H1 (cell line): Measurements from ENCODE around the gene CBY1. TPM values are rescaled to one million over a fixed set of nuclear protein-coding genes. Genes with fewer than 3 reads are reported as not detected.
A peak's percentile ranks its signal among the peaks of the same experiment; 100 is the strongest.

Experiments used
- CHD1 ChIP-seq: IDR thresholded peaks from 2 replicates; pipeline ENCODE4 v1.6.1; 2012; ENCODE audit warnings: low read depth, low read length, improper control_type of control experiment
- CTBP2 ChIP-seq: IDR thresholded peaks from 2 replicates; pipeline ENCODE4 v1.7.0; 2011; ENCODE audit warnings: borderline replicate concordance, mild to moderate bottlenecking, moderate library complexity, mixed read lengths, low read length; ENCODE audit not compliant: insufficient read depth, insufficient read length
- EGR1 ChIP-seq: IDR thresholded peaks from 2 replicates; pipeline ENCODE4 v1.6.1; 2011; ENCODE audit warnings: low read depth, low read length, borderline replicate concordance
- GABPA ChIP-seq: IDR thresholded peaks from 2 replicates; pipeline ENCODE4 v1.6.1; 2011; ENCODE audit warnings: mild to moderate bottlenecking, low read length, moderate library complexity, borderline replicate concordance; ENCODE audit not compliant: insufficient read depth
- HDAC6 ChIP-seq: IDR thresholded peaks from one replicate; pipeline ENCODE4 v1.7.1; 2012; ENCODE audit warnings: low read depth, mild to moderate bottlenecking, inconsistent platforms, low read length, moderate library complexity
- JUND ChIP-seq: IDR thresholded peaks from 2 replicates; pipeline ENCODE4 v1.6.1; 2011; ENCODE audit warnings: mild to moderate bottlenecking, improper control_type of control experiment, low read length
- KDM1A ChIP-seq: fragments of 200-600, 300-600 bp; sonication (generic); IDR thresholded peaks from 2 replicates; pipeline ENCODE4 v1.7.1; 2016; ENCODE audit warnings: mild to moderate bottlenecking, low read length, borderline replicate concordance
- KDM4A ChIP-seq: IDR thresholded peaks from one replicate; pipeline ENCODE4 v1.7.1; 2012; ENCODE audit warnings: low read depth, mild to moderate bottlenecking, moderate library complexity, low read length, inconsistent platforms; ENCODE audit not compliant: severe bottlenecking
- KDM5A ChIP-seq: fragments of 200-600 bp; IDR thresholded peaks from 2 replicates; pipeline ENCODE4 v1.7.1; 2012; ENCODE audit warnings: mild to moderate bottlenecking, low read length, inconsistent platforms, mixed read lengths
- MAFK ChIP-seq: IDR thresholded peaks from 2 replicates; pipeline ENCODE4 v1.6.1; 2012; ENCODE audit warnings: low read depth, mild to moderate bottlenecking, improper control_type of control experiment, low read length
- PHF8 ChIP-seq: fragments of 200-600 bp; sonication (generic); conservative IDR thresholded peaks from 2 replicates; pipeline ENCODE4 v1.7.1; 2012; ENCODE audit warnings: low read depth, mild to moderate bottlenecking, inconsistent platforms, low read length, moderate library complexity
- SIX5 ChIP-seq: IDR thresholded peaks from 2 replicates; pipeline ENCODE4 v1.6.1; 2011; ENCODE audit warnings: mild to moderate bottlenecking, low read depth, low read length
- SP2 ChIP-seq: IDR thresholded peaks from 2 replicates; pipeline ENCODE4 v1.6.1; 2012; ENCODE audit warnings: mild to moderate bottlenecking, low read length, inconsistent platforms
- SRF ChIP-seq: IDR thresholded peaks from 2 replicates; pipeline ENCODE4 v1.6.1; 2011; ENCODE audit warnings: mild to moderate bottlenecking, low read depth, low read length, moderate library complexity
- TAF1 ChIP-seq: IDR thresholded peaks from 2 replicates; pipeline ENCODE4 v1.6.1; 2011; ENCODE audit warnings: mild to moderate bottlenecking, low read depth, low read length
- TAF7 ChIP-seq: optimal IDR thresholded peaks from 2 replicates; pipeline ENCODE3; 2011; ENCODE audit warnings: low read depth, mild to moderate bottlenecking, inconsistent platforms, low read length, moderate library complexity, borderline replicate concordance
- YY1 ChIP-seq: IDR thresholded peaks from 2 replicates; pipeline ENCODE4 v1.6.1; 2011; ENCODE audit warnings: low read depth, mild to moderate bottlenecking, low read length
- polyA plus RNA-seq, 7 experiments: library from polyadenylated mRNA; depleted of rRNA in 3 of 7; stranded (reverse) in 5 of 7; unstranded in 2 of 7; fragments of >200 nt in 5 of 7; fragments of 200-250 nt in 2 of 7; gene quantifications; 1 replicate in 5 of 7; 2 replicates in 1 of 7; 4 replicates in 1 of 7; pipeline versions ENCODE4 v1.2.1 to v1.2.3, GENCODE V29; 2011 to 2013; ENCODE audit warnings: missing spikeins in 2 of 7, mixed read lengths in 2 of 7
- total RNA-seq: library from RNA; stranded (reverse); fragmentation: NEBNext Ultra II Directional; extraction: Animal tissue kit (Norgen Biotek cat#: 25700); gene quantifications from 2 replicates; pipeline ENCODE4 v1.2.1, GENCODE V29; 2021
- TF ChIP-seq, protein P1 (sequence below), 3 experiments: IDR thresholded peaks; 1 replicate in 2 of 3; 2 replicates in 1 of 3; pipeline versions ENCODE4 v1.5.1 to v1.6.1; 2011; ENCODE audit warnings: low read length in 3 of 3, mild to moderate bottlenecking in 3 of 3, inconsistent platforms in 2 of 3, low read depth in 1 of 3, moderate library complexity in 1 of 3; ENCODE audit not compliant: insufficient read depth in 1 of 3; ENCODE audit errors: control extremely low read depth in 1 of 3
- TF ChIP-seq, protein P2 (sequence below): IDR thresholded peaks from 2 replicates; pipeline ENCODE4 v1.6.1; 2011; ENCODE audit warnings: low read length, improper control_type of control experiment
- TF ChIP-seq, protein P3 (sequence below): IDR thresholded peaks from 2 replicates; pipeline ENCODE4 v1.6.1; 2011; ENCODE audit warnings: low read depth, mild to moderate bottlenecking, low read length; ENCODE audit not compliant: insufficient read depth

Gene CBY1
- total and polyA plus RNA-seq, 2 of the 8 experiments (the other 6 are each of a cell fraction or from before 2014, with no cell fraction given) = 23.2 to 30.2 TPM

DNA sequence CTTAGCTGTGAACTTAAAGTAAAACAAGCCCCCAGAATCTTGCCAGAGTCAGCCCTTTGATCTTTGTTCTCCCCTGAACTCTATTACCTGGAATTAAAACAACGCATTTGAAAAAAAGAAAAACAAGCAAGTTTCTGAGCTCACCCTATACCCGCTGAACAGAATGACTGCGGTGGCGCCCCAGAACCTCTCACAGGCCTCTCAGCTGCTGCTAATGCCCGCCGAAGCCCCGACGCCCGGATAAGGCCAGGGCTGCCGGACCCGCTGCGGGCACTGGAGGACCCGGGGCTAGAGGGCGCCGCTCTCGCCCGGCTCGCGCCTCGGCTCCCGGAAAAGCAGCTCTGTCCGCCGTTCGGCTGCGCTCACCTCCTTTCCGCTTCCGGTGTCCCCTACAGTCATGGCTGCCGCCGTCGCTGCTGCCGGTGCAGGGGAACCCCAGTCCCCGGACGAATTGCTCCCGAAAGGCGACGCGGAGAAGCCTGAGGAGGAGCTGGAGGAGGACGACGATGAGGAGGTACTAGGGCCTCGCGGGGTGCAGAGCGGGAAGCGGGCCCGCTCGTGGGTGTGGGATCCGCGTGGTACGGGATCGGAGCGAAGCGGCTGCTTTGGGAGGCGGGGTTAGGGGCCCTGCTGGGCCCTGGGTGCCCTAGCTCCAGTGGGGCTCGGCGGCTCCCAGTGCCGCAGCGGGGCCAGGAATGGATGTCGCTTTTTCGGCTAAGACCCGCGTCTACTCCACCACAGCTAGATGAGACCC lies 25.3 kb downstream of the CBY1 start, which contains the start of gene TOMM22 (continued):
- TF ChIP-seq KDM4A (peak; percentile 68), KDM5A (peak; percentile 98), YY1 (peak; percentile 98), JUND (0 out of 2 replicates have a peak, but pooled peaks have one; percentile 24), EGR1 (peak; percentile 90), CTBP2 (no peak), MAFK (no peak), SIX5 (no peak), TAF7 (peak; percentile 95), HDAC6 (no peak), TAF1 (peak; percentile 98), PHF8 (peak; percentile 100), CHD1 (no peak), KDM1A (no peak), GABPA (peak; percentile 97), SP2 (peak; percentile 80; the same call in 1 of the 2 replicates), SRF (no peak; the same call in 1 of the 2 replicates)
- TF ChIP-seq, protein P1, sequence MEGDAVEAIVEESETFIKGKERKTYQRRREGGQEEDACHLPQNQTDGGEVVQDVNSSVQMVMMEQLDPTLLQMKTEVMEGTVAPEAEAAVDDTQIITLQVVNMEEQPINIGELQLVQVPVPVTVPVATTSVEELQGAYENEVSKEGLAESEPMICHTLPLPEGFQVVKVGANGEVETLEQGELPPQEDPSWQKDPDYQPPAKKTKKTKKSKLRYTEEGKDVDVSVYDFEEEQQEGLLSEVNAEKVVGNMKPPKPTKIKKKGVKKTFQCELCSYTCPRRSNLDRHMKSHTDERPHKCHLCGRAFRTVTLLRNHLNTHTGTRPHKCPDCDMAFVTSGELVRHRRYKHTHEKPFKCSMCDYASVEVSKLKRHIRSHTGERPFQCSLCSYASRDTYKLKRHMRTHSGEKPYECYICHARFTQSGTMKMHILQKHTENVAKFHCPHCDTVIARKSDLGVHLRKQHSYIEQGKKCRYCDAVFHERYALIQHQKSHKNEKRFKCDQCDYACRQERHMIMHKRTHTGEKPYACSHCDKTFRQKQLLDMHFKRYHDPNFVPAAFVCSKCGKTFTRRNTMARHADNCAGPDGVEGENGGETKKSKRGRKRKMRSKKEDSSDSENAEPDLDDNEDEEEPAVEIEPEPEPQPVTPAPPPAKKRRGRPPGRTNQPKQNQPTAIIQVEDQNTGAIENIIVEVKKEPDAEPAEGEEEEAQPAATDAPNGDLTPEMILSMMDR (IDR thresholded peaks at IDR 0.05; ENCODE audit: control extremely low read depth in 1 of 3, insufficient read depth in 1 of 3, low read depth in 1 of 3, low read length in 3 of 3) = peak; percentile 66 to 81 (median 79)
- TF ChIP-seq, protein P2, sequence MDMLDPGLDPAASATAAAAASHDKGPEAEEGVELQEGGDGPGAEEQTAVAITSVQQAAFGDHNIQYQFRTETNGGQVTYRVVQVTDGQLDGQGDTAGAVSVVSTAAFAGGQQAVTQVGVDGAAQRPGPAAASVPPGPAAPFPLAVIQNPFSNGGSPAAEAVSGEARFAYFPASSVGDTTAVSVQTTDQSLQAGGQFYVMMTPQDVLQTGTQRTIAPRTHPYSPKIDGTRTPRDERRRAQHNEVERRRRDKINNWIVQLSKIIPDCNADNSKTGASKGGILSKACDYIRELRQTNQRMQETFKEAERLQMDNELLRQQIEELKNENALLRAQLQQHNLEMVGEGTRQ = no peak; the same call in 1 of the 2 replicates
- TF ChIP-seq, protein P3, sequence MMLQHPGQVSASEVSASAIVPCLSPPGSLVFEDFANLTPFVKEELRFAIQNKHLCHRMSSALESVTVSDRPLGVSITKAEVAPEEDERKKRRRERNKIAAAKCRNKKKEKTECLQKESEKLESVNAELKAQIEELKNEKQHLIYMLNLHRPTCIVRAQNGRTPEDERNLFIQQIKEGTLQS = no peak
